ENCODE data around the gene TMTC2.
"Not testable (repeated sequence)": the region's sequence is repeated elsewhere in the genome, so short reads cannot be mapped to it uniquely, and the experiment has no call there.

The TMTC2 gene

GRCh38 chr12:82756303-82756702, 69.6 kb downstream of the TMTC2 start:
- TF ChIP-seq, protein P1, sequence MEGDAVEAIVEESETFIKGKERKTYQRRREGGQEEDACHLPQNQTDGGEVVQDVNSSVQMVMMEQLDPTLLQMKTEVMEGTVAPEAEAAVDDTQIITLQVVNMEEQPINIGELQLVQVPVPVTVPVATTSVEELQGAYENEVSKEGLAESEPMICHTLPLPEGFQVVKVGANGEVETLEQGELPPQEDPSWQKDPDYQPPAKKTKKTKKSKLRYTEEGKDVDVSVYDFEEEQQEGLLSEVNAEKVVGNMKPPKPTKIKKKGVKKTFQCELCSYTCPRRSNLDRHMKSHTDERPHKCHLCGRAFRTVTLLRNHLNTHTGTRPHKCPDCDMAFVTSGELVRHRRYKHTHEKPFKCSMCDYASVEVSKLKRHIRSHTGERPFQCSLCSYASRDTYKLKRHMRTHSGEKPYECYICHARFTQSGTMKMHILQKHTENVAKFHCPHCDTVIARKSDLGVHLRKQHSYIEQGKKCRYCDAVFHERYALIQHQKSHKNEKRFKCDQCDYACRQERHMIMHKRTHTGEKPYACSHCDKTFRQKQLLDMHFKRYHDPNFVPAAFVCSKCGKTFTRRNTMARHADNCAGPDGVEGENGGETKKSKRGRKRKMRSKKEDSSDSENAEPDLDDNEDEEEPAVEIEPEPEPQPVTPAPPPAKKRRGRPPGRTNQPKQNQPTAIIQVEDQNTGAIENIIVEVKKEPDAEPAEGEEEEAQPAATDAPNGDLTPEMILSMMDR (IDR thresholded peaks at IDR 0.05; ENCODE audit: low read length, missing control alignments): no peak
- no peak overlapping the region for H3K4me3 ChIP-seq (replicated peaks; ENCODE audit: low read depth, low read length)
- DNase-seq (ENCODE audit: low read depth): no peak

DNA sequence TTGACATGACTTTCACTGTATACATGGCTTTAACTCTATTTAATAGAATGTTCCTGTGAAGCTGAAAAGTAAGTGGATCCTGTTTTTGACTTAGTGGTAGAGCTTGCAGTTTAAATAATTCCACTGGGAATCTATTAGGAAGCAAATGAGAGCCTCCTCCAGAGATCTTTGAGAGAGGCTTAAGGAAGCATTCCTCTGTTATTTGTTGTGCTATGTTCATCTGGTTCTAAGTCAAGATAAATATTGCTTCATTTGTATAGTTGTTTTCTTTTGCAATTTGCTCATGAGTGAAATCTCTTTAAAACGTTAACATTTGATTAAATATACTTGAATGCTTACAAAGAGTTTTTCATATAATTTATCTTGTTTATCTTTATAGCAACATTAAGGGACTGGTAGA, 70.4 kb downstream of the TMTC2 start:
- TF ChIP-seq, protein P1 (IDR thresholded peaks at IDR 0.05; ENCODE audit: low read length, missing control alignments): no peak
- peak; percentile 31 for DNase-seq (ENCODE audit: low read depth)
- no peak overlapping the region for H3K4me3 ChIP-seq (replicated peaks; ENCODE audit: low read depth, low read length)

DNA sequence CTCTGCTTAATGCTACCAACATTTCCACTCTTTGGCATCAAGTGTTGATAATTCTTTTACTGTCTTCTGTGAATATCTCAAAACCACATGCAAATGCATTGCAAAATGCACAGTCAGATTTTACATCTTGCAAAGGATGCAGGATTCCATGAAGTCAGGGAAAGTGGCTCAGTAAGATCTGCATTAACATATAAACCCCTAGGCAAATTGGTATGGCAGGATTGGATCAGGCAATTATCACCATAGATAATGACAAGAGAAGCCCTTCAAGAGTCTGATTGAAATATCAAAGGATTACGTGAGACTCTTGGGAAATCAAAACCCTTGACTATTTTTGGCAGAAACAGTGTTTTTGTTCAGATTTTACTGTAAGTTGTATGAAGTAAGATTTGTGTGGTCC, 71.0 kb downstream of the TMTC2 start:
- no peak for DNase-seq (ENCODE audit: low read depth)
- H3K4me3 ChIP-seq (replicated peaks; ENCODE audit: low read depth, low read length): no peak overlapping the region
- TF ChIP-seq, protein P1 (IDR thresholded peaks at IDR 0.05; ENCODE audit: low read length, missing control alignments): no peak

DNA sequence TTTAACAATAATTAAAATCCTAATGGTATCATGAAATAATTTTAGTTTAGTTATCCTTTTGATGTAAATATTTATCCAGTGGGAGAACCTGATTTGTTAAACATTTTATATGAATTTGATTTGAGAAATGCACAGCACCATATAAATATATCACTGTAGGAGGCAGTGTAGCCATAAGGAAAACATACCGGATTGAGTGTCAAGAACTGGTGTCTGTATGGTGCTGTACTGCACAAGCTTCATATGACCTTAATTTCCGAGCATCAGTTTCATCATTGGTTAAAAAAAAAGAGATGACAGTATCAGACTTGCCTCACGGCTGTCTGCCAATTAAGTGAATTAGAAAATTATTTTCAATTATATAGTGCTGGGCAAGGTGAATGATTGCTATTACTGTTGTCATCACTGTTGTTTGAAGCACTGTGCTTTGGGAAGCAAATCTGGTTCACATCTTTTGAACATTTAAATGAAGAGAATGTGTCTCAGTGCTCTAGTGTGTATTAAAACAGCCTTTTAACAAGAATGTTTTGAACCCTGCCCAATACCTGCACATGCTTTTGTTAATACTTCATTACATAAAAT, 72.1 kb downstream of the TMTC2 start:
- no peak for DNase-seq (ENCODE audit: low read depth)
- TF ChIP-seq, protein P1 (IDR thresholded peaks at IDR 0.05; ENCODE audit: low read length, missing control alignments): no peak
- H3K4me3 ChIP-seq (replicated peaks; ENCODE audit: low read depth, low read length): no peak overlapping the region

DNA sequence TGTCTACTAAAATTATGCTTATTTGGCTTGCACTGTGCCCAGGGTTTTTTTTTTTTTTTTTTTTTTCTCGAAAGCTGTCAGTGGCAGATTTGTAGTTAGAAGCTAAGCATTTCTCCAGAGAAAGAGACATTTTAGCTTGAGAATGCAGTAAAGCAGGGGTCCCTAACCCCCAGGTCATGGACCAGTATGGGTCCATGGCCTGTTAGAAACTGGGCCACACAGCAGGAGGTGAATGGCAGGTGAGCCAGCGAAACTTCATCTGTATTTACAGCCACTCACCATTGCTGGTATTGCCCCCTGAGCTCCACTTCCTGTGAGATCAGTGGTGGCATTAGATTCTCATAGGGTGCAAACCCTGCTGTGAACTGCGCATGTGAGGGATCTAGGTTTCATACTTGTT, 73.7 kb downstream of the TMTC2 start:
- no peak overlapping the region for H3K4me3 ChIP-seq (replicated peaks; ENCODE audit: low read depth, low read length)
- no peak for DNase-seq (ENCODE audit: low read depth)
- TF ChIP-seq, protein P1 (IDR thresholded peaks at IDR 0.05; ENCODE audit: low read length, missing control alignments): no peak

DNA sequence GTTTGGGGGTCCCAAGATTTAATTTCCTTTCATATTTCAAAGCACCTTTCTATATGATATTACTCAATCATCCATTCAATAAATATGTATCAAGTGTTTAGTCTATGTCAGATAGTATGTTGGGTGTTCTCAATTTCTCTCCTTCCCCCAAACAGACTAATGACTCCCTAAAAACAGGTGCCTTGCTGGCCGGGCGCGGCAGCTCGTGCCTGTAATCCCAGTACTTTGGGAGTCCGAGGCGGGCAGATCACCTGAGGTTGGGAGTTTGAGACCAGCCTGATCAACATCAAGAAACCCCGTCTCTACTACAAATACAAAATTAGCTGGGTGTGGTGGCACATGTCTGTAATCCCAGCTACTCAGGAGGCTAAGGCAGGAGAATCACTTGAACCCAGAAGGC, 78.5 kb downstream of the TMTC2 start:
- H3K4me3 ChIP-seq (replicated peaks; ENCODE audit: low read depth, low read length); DNase-seq (ENCODE audit: low read depth): not testable (repeated sequence)

DNA sequence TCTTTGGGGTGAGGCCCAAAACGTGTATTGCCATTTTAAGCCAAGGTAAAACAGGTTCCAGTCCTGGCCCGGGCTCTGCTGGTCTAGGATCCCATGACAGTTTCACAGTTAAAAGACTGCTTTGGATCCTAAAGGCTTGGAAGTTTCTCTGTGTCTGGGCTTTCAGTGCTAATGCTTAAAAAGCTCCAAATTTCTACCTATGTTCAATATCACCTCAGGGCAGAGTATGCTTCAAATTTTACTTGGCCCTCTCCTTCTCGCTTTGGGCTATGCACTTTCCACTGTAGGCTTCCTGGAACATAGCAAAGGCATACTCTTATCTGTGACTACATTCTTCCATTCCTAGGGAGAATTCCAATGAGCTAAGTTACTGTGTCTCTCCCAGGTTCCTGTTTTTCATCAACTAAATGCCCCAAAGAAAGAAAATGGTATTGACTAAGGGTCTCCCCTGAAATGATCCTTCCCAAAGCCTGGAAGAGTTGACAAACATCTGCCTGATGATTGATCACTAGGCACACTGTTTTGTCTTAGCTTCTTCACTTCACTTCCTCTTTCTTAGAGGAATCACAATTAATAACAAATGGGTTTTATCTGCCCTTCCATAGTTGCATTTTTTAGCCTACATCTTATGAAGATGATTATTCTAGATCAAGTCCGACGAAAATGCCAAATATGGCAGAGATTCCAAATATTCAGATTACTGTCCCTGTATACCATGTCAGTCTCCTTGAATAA, 79.4 kb downstream of the TMTC2 start:
- no peak overlapping the region for H3K4me3 ChIP-seq (replicated peaks; ENCODE audit: low read depth, low read length)
- peak; percentile 31 for DNase-seq (ENCODE audit: low read depth)
- TF ChIP-seq, protein P1 (IDR thresholded peaks at IDR 0.05; ENCODE audit: low read length, missing control alignments): no peak

Data from fibroblast of pulmonary artery (primary cell).